Mesenchymal stem cell (in vitro differentiated cells and primary cell): ENCODE data around the gene MRTFA.

Experiments
- DNase-seq: peaks from one replicate; pipeline ENCODE4 v3.0.0-alpha.2; 2013
- H2AFZ ChIP-seq: one replicate; pipeline ENCODE4 v1.6.1; 2013; ENCODE audit warnings: low read depth, mild to moderate bottlenecking, control low read depth, inconsistent platforms, low read length, moderate library complexity
- H2AK5ac ChIP-seq: 2 replicates; pipeline ENCODE4 v1.6.1; 2013; ENCODE audit warnings: low read length, moderate library complexity, mild to moderate bottlenecking, inconsistent platforms; ENCODE audit not compliant: severe bottlenecking
- H2BK120ac ChIP-seq: one replicate; pipeline ENCODE4 v1.6.1; 2013; ENCODE audit warnings: low read depth, mild to moderate bottlenecking, inconsistent platforms, low read length, moderate library complexity
- H2BK12ac ChIP-seq, 2 experiments: one replicate each; pipeline ENCODE4 v1.6.1; 2013; ENCODE audit warnings: inconsistent platforms in 2 of 2, low read length in 2 of 2, mild to moderate bottlenecking in 2 of 2, moderate library complexity in 2 of 2, control low read depth in 1 of 2
- H2BK15ac ChIP-seq: one replicate; pipeline ENCODE4 v1.6.1; 2013; ENCODE audit warnings: mild to moderate bottlenecking, low read depth, inconsistent platforms; ENCODE audit not compliant: poor library complexity, severe bottlenecking
- H2BK5ac ChIP-seq: 2 replicates; pipeline ENCODE4 v1.6.1; 2013; ENCODE audit warnings: low read depth, mild to moderate bottlenecking, low read length, control low read depth, inconsistent platforms; ENCODE audit not compliant: poor library complexity, severe bottlenecking
- H3K14ac ChIP-seq, 2 experiments: one replicate each; pipeline ENCODE4 v1.6.1; 2013; ENCODE audit warnings: inconsistent platforms in 2 of 2, low read length in 2 of 2, control low read depth in 1 of 2, mild to moderate bottlenecking in 1 of 2, moderate library complexity in 1 of 2
- H3K18ac ChIP-seq, 2 experiments: one replicate each; pipeline ENCODE4 v1.6.1; 2013; ENCODE audit warnings: inconsistent platforms in 2 of 2, low read length in 2 of 2, control low read depth in 1 of 2, low read depth in 1 of 2, mild to moderate bottlenecking in 1 of 2
- H3K23ac ChIP-seq, 2 experiments: one replicate each; pipeline ENCODE4 v1.6.1; 2013; ENCODE audit warnings: inconsistent platforms in 2 of 2, low read length in 2 of 2, mild to moderate bottlenecking in 2 of 2, moderate library complexity in 2 of 2, control low read depth in 1 of 2
- H3K27ac ChIP-seq: 2 replicates; pipeline ENCODE4 v1.5.1; 2013; ENCODE audit warnings: mild to moderate bottlenecking, moderate library complexity, low read length, control low read depth, inconsistent platforms; ENCODE audit not compliant: poor library complexity, severe bottlenecking
- H3K27me3 ChIP-seq, 2 experiments: 2 replicates each; pipeline versions ENCODE4 v1.6.1 to v1.7.0; 2013; ENCODE audit warnings: low read length in 2 of 2, mild to moderate bottlenecking in 2 of 2, moderate library complexity in 2 of 2, control low read depth in 1 of 2, inconsistent platforms in 1 of 2; ENCODE audit not compliant: control insufficient read depth in 1 of 2, insufficient read depth in 1 of 2
- H3K36me3 ChIP-seq, 2 experiments: 2 replicates each; pipeline versions ENCODE4 v1.6.1 to v1.7.0; 2013; ENCODE audit warnings: low read length in 2 of 2, control low read depth in 1 of 2, inconsistent platforms in 1 of 2, low read depth in 1 of 2, mild to moderate bottlenecking in 1 of 2; ENCODE audit not compliant: insufficient read depth in 2 of 2, control insufficient read depth in 1 of 2
- H3K4ac ChIP-seq, 2 experiments: one replicate each; pipeline ENCODE4 v1.6.1; 2013; ENCODE audit warnings: inconsistent platforms in 2 of 2, low read length in 2 of 2, mild to moderate bottlenecking in 2 of 2, moderate library complexity in 2 of 2, control low read depth in 1 of 2, low read depth in 1 of 2
- H3K4me1 ChIP-seq: 2 replicates; pipeline ENCODE4 v1.6.1; 2013; ENCODE audit warnings: low read depth, low read length, control low read depth; ENCODE audit not compliant: control insufficient read depth, insufficient read depth
- H3K4me2 ChIP-seq: 2 replicates; pipeline ENCODE4 v1.6.1; 2013; ENCODE audit warnings: low read length, mild to moderate bottlenecking, inconsistent platforms; ENCODE audit not compliant: poor library complexity, severe bottlenecking
- H3K4me3 ChIP-seq, 2 experiments: 2 replicates each; pipeline versions ENCODE4 v1.5.1 to v1.7.0; 2013; ENCODE audit warnings: low read length in 2 of 2, mild to moderate bottlenecking in 2 of 2, control low read depth in 1 of 2, low read depth in 1 of 2; ENCODE audit not compliant: insufficient read depth in 1 of 2
- H3K79me1 ChIP-seq: replicated peaks from 2 replicates; pipeline ENCODE4 v1.6.1; 2013; ENCODE audit warnings: mild to moderate bottlenecking, control low read depth, low read length, inconsistent platforms; ENCODE audit not compliant: poor library complexity, severe bottlenecking
- H3K9ac ChIP-seq: 2 replicates; pipeline ENCODE4 v1.7.0; 2013; ENCODE audit warnings: mild to moderate bottlenecking, low read length, moderate library complexity
- H3K9me3 ChIP-seq: 2 replicates; pipeline ENCODE4 v1.7.0; 2013; ENCODE audit warnings: mild to moderate bottlenecking, low read length; ENCODE audit not compliant: control insufficient read depth
- H4K8ac ChIP-seq: one replicate; pipeline ENCODE4 v1.6.1; 2013; ENCODE audit warnings: inconsistent platforms, mild to moderate bottlenecking, low read length, moderate library complexity
- H4K91ac ChIP-seq: one replicate; pipeline ENCODE4 v1.6.1; 2013; ENCODE audit warnings: mild to moderate bottlenecking, low read length, inconsistent platforms
- WGBS: methylation state at CpG from one replicate; pipeline ENCODE4 v1.1.7; 2013; ENCODE audit warnings: mixed read lengths; 5-methylcytosine and 5-hydroxymethylcytosine counted together

The MRTFA gene

DNA sequence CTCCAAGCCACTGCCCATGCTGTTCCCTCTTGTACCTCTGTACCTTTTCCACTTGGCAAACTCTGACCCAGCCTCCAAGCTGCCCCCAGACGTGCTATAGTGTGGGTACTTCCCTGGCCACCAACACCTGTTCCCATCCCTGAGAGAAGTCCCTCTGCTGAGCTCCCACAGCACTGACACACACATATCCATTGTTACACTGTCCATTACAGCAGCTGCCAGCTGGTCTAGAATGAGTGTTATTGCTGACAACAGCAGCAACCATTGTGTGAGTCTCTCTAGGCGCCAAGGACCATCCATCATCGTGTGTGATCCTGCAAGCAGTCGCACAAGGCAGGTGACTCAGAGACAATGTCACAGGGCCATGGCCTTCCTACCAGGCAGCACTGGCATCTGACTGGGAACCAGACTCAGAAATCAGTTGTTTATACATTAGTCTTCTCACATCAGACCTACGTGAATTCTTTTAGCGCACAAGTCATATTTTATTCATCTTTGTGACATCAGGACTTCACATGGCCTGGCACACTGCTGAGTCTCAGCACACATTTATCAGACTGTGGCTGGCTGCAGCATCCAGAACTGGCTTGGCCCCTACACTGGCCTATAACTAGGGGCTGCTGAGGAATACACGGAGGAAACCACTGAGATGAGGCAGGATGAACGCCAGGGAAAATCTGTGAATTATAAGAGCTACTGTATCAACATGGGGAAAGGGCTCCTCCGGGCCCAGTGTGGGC is 209.8 kb downstream of the MRTFA start:
- no peak overlapping the region for H3K27ac ChIP-seq
- WGBS: 83% methylated on average over 9 of the region's 9 CpGs
- H2BK5ac ChIP-seq: no peak overlapping the region
- no peak overlapping the region for H3K4me3 ChIP-seq
- H2BK120ac ChIP-seq: no peak overlapping the region
- peaks cover 64% of the 10 kb centered on the region for H3K79me1 ChIP-seq
- H4K91ac ChIP-seq: no peak overlapping the region
- H4K8ac ChIP-seq: no peak overlapping the region
- H3K36me3 ChIP-seq: peaks cover 77 to 90% of the 10 kb centered on the region in 2 experiments
- H2AK5ac ChIP-seq: no peak overlapping the region
- H3K27me3 ChIP-seq: no peaks in the 10 kb centered on the region
- peak; percentile 53 for DNase-seq
- H3K18ac ChIP-seq: no peak overlapping the region
- H3K4me1 ChIP-seq: no peaks in the 10 kb centered on the region
- no peaks in the 10 kb centered on the region for H3K9me3 ChIP-seq
- no peak overlapping the region for H2AFZ ChIP-seq
- no peak overlapping the region for H2BK12ac ChIP-seq
- no peak overlapping the region for H3K9ac ChIP-seq
- H3K14ac ChIP-seq: no peak overlapping the region
- H2BK15ac ChIP-seq: no peak overlapping the region
- H3K4ac ChIP-seq: no peak overlapping the region
- no peak overlapping the region for H3K23ac ChIP-seq
- no peak overlapping the region for H3K4me2 ChIP-seq

DNA sequence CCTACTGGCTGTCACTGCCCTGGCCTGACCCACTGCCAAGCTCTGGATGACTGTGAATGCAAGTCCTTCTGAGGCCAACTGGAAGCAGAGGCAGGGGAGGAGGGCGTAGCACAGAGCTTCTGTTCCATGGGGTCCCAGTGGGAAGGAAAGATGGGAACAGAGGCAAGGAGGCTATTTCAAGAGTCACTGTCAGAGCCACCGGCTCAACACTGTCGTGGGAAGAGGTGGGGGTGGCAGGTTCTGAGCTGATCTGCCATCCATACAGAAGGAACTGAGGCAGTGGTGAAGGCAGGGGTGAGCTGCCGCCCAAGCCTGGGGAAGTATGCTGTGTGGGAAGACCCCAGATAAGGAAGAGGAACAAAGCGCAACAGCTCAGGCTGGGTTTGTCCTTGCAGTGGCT is 211.4 kb downstream of the MRTFA start:
- DNase-seq: no peak
- WGBS: 98% methylated on average over 5 of the region's 5 CpGs

DNA sequence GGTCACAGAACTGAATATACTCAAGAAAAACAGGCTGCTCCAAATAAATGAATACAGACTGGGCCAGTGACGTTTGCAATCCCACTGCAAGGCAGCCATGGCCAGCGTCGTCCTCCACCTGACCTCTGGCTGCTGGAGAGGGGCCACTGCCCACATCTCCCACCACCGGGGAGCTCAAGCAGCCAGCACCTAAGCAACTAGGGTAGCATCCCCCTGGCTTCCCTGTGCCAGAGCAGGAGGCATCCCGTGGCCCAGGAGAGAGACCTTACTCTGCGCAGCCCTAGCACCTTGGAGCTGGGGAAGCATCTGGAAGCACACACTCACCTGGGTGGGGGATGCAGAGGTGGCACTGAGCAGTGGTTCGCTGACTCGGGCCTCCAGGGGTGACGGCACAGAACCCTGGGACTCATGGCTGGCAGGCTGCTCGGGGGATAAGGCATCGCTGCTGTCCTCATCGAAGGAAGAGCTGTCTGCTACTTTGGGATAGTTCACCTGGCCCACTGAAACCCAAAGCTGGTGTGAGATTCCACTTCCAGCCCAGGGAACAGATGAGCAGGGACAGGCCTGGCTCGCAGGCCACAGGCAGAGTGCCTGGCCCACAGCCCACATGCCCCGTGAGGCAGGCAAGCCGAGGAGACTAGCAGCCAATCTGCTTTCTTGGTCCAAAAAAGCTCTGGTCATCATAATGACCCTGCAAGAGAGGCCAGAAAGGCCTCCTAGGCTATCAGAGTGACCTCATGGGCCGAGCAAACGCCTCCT is 212.5 kb downstream of the MRTFA start:
- H2AFZ ChIP-seq: no peak overlapping the region
- H3K4ac ChIP-seq: no peak overlapping the region
- H3K27ac ChIP-seq: no peak overlapping the region
- H3K14ac ChIP-seq: no peak overlapping the region
- no peak overlapping the region for H2AK5ac ChIP-seq
- H3K18ac ChIP-seq: no peak overlapping the region
- no peak overlapping the region for H2BK15ac ChIP-seq
- no peak overlapping the region for H3K4me2 ChIP-seq
- no peak overlapping the region for H4K8ac ChIP-seq
- H2BK5ac ChIP-seq: no peak overlapping the region
- H3K36me3 ChIP-seq: peaks cover 91 to 96% of the 10 kb centered on the region in 2 experiments
- no peak overlapping the region for H2BK120ac ChIP-seq
- no peak overlapping the region for H3K23ac ChIP-seq
- WGBS: 97% methylated on average over 17 of the region's 17 CpGs
- no peak overlapping the region for H3K9ac ChIP-seq
- H3K4me1 ChIP-seq: peaks cover 6% of the 10 kb centered on the region
- no peaks in the 10 kb centered on the region for H3K9me3 ChIP-seq
- no peak for DNase-seq
- no peak overlapping the region for H2BK12ac ChIP-seq
- no peak overlapping the region for H3K4me3 ChIP-seq
- peaks cover 68% of the 10 kb centered on the region for H3K79me1 ChIP-seq
- H4K91ac ChIP-seq: no peak overlapping the region
- H3K27me3 ChIP-seq: no peaks in the 10 kb centered on the region

More for the DNA sequence above, 211.4 kb downstream of the MRTFA start:
- no peak overlapping the region for H3K14ac ChIP-seq
- no peak overlapping the region for H3K4me2 ChIP-seq
- no peak overlapping the region for H3K4ac ChIP-seq
- no peak overlapping the region for H2BK12ac ChIP-seq
- H2BK120ac ChIP-seq: no peak overlapping the region
- no peak overlapping the region for H4K8ac ChIP-seq
- no peaks in the 10 kb centered on the region for H3K9me3 ChIP-seq
- H2BK15ac ChIP-seq: no peak overlapping the region
- H4K91ac ChIP-seq: no peak overlapping the region
- peaks cover 68% of the 10 kb centered on the region for H3K79me1 ChIP-seq
- no peak overlapping the region for H3K4me3 ChIP-seq
- H3K9ac ChIP-seq: no peak overlapping the region
- peaks cover 89 to 96% of the 10 kb centered on the region in 2 experiments for H3K36me3 ChIP-seq
- no peak overlapping the region for H3K23ac ChIP-seq
- no peak overlapping the region for H3K27ac ChIP-seq
- peaks cover 2% of the 10 kb centered on the region for H3K4me1 ChIP-seq
- no peak overlapping the region for H2BK5ac ChIP-seq
- no peak overlapping the region for H2AK5ac ChIP-seq
- H2AFZ ChIP-seq: no peak overlapping the region
- H3K27me3 ChIP-seq: no peaks in the 10 kb centered on the region
- H3K18ac ChIP-seq: no peak overlapping the region

DNA sequence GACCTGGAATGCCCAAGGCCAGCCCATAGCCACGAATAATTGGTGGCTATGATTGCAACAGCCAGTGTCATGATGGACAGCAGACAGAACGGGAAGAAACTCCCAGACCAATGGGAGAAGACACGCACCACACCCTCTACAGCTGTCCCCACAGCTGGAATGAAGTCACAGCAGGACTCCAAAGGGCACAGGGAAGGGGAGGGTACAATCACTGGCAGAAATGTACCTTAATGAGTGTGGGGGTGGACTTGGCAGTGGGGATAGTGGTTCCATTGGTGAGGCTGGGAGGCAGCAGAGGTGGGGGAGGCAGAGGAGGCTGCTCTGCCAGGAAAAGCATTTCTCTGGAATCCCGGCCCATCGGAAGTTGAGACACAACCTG is 213.2 kb downstream of the MRTFA start:
- H3K9me3 ChIP-seq: no peaks in the 10 kb centered on the region
- no peak overlapping the region for H3K4ac ChIP-seq
- no peak overlapping the region for H4K91ac ChIP-seq
- H2BK5ac ChIP-seq: no peak overlapping the region
- no peak for DNase-seq
- no peak overlapping the region for H2BK15ac ChIP-seq
- no peak overlapping the region for H4K8ac ChIP-seq
- H2AFZ ChIP-seq: no peak overlapping the region
- peaks cover 91 to 92% of the 10 kb centered on the region in 2 experiments for H3K36me3 ChIP-seq
- H3K27me3 ChIP-seq: no peaks in the 10 kb centered on the region
- no peak overlapping the region for H3K4me2 ChIP-seq
- H2AK5ac ChIP-seq: no peak overlapping the region
- no peak overlapping the region for H3K23ac ChIP-seq
- peaks cover 62% of the 10 kb centered on the region for H3K79me1 ChIP-seq
- H2BK12ac ChIP-seq: no peak overlapping the region
- WGBS: 91% methylated on average over 5 of the region's 5 CpGs
- no peak overlapping the region for H3K9ac ChIP-seq
- H3K4me3 ChIP-seq: no peak overlapping the region
- H3K4me1 ChIP-seq: peaks cover 6% of the 10 kb centered on the region
- H3K27ac ChIP-seq: no peak overlapping the region
- H3K14ac ChIP-seq: no peak overlapping the region
- no peak overlapping the region for H2BK120ac ChIP-seq
- H3K18ac ChIP-seq: no peak overlapping the region
